ENCODE data around the gene PLCH1.

DNA sequence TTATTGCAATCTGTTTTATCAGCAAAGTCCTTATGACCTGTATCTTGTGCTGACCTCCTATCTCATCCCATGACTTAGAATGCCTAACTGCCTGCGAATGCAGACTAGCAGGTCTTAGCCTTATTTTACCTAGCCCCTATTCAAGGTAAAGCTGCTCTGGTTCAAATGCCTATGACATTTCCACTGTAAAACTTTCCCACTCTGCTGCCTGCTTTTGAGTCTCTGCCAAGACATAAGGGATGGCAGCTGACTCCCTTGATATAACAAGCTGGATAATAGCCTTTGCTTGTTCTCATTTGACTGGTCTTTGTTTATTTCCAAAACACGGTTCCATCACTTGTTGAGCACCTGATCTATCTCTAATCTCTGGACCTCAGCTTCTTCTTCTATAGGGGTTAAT, 319.5 kb downstream of the PLCH1 start:
- no peak for TF ChIP-seq FOXP1 (CRISPR knock-in tag; IDR thresholded peaks at IDR 0.05; ENCODE audit: borderline replicate concordance)
- TF ChIP-seq, protein P1, sequence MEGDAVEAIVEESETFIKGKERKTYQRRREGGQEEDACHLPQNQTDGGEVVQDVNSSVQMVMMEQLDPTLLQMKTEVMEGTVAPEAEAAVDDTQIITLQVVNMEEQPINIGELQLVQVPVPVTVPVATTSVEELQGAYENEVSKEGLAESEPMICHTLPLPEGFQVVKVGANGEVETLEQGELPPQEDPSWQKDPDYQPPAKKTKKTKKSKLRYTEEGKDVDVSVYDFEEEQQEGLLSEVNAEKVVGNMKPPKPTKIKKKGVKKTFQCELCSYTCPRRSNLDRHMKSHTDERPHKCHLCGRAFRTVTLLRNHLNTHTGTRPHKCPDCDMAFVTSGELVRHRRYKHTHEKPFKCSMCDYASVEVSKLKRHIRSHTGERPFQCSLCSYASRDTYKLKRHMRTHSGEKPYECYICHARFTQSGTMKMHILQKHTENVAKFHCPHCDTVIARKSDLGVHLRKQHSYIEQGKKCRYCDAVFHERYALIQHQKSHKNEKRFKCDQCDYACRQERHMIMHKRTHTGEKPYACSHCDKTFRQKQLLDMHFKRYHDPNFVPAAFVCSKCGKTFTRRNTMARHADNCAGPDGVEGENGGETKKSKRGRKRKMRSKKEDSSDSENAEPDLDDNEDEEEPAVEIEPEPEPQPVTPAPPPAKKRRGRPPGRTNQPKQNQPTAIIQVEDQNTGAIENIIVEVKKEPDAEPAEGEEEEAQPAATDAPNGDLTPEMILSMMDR (IDR thresholded peaks at IDR 0.05), result no peak
- TF ChIP-seq, protein P2, sequence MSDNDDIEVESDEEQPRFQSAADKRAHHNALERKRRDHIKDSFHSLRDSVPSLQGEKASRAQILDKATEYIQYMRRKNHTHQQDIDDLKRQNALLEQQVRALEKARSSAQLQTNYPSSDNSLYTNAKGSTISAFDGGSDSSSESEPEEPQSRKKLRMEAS (CRISPR knock-in tag; IDR thresholded peaks at IDR 0.05), result no peak
- TF ChIP-seq, protein P3, sequence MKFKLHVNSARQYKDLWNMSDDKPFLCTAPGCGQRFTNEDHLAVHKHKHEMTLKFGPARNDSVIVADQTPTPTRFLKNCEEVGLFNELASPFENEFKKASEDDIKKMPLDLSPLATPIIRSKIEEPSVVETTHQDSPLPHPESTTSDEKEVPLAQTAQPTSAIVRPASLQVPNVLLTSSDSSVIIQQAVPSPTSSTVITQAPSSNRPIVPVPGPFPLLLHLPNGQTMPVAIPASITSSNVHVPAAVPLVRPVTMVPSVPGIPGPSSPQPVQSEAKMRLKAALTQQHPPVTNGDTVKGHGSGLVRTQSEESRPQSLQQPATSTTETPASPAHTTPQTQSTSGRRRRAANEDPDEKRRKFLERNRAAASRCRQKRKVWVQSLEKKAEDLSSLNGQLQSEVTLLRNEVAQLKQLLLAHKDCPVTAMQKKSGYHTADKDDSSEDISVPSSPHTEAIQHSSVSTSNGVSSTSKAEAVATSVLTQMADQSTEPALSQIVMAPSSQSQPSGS (CRISPR knock-in tag; IDR thresholded peaks at IDR 0.05; ENCODE audit: borderline replicate concordance, low read depth), result no peak
- TF ChIP-seq, protein P4, sequence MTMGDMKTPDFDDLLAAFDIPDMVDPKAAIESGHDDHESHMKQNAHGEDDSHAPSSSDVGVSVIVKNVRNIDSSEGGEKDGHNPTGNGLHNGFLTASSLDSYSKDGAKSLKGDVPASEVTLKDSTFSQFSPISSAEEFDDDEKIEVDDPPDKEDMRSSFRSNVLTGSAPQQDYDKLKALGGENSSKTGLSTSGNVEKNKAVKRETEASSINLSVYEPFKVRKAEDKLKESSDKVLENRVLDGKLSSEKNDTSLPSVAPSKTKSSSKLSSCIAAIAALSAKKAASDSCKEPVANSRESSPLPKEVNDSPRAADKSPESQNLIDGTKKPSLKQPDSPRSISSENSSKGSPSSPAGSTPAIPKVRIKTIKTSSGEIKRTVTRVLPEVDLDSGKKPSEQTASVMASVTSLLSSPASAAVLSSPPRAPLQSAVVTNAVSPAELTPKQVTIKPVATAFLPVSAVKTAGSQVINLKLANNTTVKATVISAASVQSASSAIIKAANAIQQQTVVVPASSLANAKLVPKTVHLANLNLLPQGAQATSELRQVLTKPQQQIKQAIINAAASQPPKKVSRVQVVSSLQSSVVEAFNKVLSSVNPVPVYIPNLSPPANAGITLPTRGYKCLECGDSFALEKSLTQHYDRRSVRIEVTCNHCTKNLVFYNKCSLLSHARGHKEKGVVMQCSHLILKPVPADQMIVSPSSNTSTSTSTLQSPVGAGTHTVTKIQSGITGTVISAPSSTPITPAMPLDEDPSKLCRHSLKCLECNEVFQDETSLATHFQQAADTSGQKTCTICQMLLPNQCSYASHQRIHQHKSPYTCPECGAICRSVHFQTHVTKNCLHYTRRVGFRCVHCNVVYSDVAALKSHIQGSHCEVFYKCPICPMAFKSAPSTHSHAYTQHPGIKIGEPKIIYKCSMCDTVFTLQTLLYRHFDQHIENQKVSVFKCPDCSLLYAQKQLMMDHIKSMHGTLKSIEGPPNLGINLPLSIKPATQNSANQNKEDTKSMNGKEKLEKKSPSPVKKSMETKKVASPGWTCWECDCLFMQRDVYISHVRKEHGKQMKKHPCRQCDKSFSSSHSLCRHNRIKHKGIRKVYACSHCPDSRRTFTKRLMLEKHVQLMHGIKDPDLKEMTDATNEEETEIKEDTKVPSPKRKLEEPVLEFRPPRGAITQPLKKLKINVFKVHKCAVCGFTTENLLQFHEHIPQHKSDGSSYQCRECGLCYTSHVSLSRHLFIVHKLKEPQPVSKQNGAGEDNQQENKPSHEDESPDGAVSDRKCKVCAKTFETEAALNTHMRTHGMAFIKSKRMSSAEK (CRISPR knock-in tag; IDR thresholded peaks at IDR 0.05; ENCODE audit: borderline replicate concordance), result no peak
- TF ChIP-seq IRF2 (CRISPR knock-in tag; IDR thresholded peaks at IDR 0.05; ENCODE audit: borderline replicate concordance, low read depth), result no peak
- TF ChIP-seq GABPB1 (CRISPR knock-in tag; IDR thresholded peaks at IDR 0.05), result no peak
- TF ChIP-seq ELF4 (CRISPR knock-in tag; IDR thresholded peaks at IDR 0.05; ENCODE audit: low read depth), result no peak
